NCI-H2196 (cell line): ENCODE data around the gene NOP14.
"Not testable (repeated sequence)": the region's sequence is repeated elsewhere in the genome, so short reads cannot be mapped to it uniquely, and the experiment has no call there.

ENCODE experiments used
- DNase-seq: peaks from one replicate; lab custom pipeline; 2025; ENCODE audit not compliant: unreplicated experiment; lab: John Stamatoyannopoulos, UW

The NOP14 gene

DNA sequence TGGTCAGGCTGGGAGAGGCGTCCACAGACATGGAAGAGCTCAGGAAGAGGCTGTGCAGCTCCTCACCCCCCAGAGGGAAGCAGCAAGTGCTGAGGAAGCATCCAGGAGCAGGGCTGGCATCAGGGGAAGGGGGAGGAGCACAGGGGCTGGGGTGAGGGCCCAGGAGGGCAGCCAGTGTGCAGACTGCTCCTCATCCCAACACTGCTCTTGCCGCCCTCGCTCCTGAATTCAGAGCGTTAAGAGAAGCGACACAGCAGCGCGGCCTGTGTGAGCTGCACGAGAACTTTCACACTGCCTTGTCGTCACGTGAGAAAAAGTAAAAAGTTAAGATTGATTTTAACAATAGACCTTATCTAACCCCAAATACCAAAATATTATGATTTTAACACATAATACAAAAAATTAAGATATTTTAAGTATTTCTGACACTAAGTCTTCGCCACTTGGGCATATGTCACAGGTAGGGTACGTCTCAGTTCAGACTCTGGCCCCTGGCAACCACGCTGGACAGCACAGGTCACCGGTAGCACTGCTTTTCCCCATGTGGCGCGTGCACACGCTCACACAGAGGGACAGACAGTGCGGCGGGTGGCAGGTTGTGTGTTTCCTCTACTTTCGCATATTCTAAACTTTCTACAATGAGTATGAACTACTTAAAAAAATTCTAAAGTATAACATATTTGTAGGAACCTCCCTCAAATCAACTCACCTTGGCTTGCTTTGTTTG is 19.7 kb downstream of the NOP14 start:
- DNase-seq: no peak

DNA sequence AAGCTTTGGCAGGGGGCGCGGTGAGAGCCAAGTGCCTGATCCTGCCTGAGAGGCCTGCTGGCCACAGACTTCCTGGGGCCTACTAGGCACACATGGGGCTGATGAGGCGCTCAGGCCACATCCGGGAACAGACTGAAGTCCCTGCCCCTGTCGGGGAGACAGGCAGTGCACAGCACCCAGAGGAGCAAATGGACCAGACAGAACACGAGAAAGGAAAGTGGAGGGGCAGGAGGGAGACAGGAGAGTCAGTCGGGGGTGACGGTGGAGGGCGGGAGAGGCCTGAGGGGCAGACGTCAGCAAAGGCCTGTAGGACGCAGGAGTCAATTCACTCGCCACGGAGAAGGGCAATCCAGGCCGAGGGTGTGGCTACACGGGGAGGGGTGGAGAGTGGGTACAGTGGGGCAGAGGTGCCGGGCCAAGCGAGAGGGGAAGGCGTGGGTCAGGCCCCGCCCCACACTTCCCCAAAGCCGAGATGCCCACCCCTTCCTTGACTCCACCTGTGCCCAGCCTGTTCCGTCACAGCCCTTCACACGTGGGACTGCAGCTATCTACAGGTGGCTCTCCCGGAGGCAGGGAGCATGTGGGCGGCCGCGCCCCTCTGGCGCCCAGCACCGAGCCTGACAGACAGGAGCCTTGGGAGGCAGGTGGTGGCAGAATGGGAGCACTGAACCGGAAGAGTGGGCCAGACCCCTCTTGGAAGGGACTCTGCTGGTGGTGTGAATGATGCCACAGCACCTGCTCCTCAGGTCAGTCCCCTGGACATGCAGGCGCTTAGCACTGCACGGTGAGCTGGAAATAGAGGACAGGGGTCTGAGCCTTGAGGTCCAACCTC is 20.5 kb downstream of the NOP14 start:
- no peak for DNase-seq

DNA sequence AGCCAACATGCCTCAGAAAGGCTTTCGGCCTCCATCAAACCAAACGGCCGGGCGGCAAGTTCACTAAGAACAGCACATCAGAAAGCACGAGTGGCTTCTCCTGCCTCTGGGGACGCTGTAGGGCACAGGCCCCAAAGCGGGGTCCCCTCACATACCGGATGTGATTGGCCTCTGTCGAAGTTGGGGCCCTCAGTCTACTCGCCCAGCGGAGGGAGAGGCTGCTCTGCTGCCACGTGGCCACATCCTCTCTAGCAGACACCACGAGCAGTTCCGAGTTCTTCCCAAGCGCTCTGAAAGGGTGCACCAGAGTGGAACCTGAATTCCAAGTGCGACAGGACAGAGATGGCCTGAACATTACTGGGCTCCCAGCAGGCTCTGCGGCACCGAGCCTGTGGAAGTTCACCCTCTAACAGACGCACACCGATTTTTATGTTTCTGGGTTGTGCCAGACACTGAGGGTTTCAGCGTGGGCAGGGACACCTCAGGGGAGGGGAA is 21.1 kb downstream of the NOP14 start:
- DNase-seq: no peak

DNA sequence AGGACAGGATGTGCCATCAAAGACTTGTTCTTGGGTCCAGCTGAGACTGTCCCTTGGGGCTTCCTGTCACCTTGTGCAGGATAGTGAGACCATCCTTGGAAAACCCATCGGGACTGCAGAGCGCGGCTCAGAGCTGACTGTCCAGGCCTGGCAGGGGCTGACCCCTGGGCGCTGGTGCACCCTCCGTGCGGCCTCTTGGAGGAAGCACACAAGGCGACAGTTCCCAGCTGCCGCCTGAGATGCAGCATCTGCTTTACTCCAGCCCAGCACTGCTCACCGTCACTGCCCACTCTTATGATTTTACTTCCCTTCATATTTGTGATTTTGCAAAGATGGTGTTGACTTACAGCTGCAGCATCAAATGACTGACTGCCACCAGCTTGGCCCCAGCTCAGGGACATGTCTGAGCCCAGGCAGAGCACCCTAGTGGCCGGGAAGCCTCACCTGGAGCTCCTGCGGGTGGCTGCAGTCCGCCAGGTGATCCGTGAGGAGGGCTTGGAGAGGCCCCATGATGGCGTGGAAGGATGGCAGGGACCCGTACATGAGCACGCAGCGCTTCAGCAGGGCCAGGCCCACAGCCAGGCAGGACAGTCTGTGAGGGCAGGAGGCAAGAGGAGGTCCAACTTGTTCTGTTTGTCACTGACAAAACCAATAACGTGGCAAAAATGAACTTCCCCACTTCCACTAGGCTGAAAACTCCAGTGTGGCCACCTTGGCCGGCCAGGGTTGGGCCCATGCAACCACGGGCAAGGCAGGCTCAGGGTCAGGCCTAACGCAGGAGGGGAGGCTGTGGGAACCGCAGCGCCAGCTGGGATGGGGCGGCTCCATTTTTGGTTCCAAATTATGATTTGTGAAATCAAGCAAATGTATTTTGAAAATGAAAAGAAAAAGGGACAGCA is 21.8 kb downstream of the NOP14 start:
- no peak for DNase-seq

DNA sequence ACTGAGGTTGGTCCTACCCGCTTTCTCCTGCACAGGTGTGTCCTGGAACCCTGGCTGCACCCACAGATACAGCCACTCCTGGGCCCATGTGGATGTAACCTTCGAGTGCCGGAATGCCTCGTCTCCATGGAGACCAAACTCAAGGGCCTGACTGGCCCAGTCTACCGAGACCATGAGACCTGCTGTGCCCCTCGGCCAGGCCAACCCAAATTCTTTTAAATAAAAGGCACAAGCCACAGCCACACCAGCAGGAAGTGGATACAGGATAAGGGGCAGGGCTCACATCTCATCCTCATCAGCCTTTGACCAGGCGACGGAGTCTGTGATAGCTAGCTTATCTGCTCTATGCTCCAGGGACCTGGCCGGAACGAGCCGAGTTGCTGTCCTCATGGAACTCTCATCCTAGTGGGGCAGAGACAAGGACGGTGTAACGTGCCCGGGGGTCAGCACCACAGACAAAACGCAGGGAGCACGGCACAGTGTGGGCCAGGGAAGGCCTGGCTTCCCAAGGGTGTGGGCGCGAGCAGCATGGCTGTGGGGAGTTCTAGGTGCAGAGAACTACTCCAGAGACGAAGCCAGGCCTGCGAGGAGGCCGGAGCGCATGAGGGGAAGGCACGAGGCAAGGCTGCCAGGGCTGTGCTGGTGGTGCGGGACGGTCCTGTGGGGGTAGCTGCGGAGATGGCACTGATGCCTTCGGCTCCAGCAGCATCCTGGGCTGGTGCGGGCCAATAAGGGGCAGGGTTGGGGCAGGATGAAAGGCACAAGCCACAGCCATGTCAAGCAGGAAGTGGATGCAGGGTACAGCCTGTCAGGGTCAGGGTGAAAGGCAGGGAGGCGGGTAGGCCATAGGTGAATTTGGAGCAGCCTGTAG is 22.7 kb downstream of the NOP14 start:
- DNase-seq: no peak

DNA sequence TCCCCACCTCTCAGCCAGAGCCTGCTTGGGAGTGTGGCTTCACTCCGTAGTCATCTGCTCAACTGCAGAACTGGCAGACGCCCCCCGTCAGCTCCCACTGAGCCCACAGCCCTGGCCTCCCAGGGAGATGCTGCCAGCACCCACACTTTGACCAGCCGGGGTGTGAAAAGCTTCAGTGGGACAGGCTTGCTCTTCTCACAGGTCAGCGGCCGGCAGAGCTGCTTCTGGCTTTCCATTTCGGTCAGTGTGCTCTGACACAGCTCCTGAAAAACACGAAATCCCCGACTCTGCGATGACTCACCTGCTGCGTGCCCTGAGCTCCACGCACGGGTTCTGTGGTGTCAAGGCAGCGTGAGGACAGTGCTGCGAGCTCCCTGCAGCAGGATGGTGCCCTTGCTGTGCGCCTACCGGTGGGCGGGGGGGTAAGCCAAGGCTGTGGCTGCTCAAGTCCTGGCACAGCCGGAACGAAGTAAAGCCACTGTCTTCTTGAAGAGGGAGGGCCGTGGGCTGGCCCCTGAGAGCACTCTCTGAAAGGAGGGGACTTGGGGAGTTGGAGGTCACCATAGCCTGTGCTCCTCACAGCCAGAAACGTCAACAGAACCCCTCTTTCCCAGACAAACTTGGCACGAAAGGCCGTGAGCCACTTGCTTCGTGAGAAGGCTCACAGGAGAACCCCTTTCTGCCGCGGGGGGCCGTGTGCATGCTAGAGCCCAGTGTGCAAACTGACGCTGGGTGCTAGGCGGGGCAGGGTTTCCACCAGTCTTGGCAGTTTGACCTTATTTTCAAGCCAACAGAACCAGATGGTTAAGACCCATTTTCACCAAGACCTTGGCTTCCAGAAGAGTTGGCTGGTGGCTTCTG is 23.6 kb downstream of the NOP14 start:
- DNase-seq: no peak

DNA sequence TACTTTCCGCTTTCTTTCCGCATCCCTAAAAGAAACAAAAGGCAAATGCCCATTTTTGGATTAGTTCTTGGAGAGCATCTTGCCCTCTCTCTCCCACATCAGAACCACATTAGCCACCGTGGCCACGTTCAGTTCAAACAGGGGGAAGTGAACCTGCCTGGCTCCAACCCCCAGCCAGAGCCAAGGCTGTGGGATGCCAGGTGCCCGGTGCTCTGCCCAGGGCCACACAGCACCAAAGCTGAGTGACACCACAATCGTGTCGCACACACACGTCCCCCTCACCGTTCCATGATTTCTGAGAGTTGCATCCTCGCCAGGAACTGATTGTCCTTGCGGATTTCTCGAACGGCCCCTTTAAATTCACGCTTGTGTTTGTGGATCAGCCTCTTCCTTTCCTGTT is 24.3 kb downstream of the NOP14 start:
- no peak for DNase-seq

DNA sequence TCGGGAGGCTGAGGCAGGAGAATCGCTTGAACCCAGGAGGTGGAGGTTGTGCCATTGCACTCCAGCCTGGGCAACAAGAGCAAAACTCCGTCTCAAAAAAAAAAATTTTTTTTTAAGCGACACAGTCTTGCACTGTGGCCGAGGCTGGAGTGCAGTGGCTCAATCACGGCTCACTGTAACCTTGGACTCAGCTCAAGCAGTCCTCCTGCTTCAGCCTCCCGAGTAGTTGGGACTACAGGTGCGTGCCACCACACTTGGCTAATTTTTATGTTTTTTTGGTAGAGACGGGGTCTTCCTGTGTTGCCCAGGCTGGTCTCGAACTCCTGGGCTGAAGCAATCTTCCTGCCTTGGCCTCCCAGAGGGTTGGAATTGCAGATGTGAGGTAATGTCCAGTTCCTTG is 24.8 kb downstream of the NOP14 start:
- not testable (repeated sequence) for DNase-seq

DNA sequence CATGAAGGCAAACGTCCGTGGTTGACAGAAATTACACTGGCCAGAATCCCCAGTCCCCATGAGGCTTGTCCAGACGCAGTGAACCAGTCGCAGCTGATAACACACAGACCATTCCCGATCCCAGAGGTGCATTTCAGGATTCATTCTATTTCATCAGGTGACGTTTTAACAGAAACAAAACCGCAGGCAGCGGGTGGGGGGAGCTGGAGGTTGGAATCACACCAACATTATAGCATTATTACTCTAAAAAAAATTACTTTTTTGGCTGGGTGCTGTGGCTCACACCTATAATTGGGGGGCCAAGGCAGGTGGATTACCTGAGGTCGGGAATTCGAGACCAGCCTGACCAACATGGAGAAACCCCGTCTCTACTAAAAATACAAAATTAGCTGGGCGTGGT is 25.2 kb downstream of the NOP14 start:
- DNase-seq: no peak

DNA sequence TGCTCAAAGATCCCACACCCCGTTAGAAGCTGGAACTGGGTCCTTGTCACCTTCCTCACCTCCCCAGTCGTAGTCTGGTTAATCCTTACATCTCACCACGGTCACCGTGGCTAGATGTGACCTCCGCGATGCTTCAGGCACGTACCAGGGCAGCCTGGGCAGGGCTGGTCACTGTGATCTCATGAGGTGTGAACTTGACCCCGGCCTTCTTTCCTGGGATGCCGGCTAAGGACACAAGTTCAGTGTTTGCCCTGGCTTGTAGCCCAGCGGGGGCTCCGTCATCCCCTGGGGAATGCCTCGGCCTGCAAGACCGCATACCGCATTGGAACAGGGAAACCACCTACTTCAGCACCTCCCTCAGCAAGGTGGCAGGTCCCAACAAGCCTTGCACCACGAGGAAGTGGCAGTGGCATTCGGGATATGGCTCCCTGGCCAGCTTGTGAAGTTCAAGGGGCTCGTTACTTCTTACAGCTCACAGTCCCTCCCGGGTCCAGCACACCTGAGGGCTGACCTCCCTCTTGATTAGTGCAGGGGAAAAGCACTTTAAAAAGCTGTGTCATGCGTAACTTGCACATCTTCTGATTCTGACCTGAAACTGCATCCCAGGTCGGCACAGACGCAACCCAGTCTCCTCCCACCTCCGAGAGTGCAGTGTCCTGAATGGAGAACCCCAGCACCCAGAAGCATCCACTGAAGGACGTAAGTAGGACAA is 25.9 kb downstream of the NOP14 start:
- peak; percentile 64 for DNase-seq

DNA sequence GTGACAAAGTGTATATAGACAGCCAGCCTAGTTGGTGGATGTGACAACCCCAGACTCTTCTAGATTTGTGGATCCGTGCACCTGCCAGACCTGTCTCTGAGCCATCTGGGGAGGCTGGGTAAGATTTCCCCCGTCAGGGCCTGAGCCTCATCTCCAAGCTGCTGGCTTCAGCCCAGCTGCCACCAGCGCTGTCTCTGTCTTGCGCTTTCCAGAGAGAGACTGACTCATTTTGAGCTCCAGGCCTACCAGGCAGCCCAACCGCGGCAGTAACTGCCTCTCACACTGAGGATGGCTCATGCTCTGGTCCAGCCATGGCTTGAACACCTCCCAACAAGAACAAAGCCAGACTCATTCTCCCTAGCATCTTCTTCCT is 26.4 kb downstream of the NOP14 start:
- peak; percentile 41 for DNase-seq

DNA sequence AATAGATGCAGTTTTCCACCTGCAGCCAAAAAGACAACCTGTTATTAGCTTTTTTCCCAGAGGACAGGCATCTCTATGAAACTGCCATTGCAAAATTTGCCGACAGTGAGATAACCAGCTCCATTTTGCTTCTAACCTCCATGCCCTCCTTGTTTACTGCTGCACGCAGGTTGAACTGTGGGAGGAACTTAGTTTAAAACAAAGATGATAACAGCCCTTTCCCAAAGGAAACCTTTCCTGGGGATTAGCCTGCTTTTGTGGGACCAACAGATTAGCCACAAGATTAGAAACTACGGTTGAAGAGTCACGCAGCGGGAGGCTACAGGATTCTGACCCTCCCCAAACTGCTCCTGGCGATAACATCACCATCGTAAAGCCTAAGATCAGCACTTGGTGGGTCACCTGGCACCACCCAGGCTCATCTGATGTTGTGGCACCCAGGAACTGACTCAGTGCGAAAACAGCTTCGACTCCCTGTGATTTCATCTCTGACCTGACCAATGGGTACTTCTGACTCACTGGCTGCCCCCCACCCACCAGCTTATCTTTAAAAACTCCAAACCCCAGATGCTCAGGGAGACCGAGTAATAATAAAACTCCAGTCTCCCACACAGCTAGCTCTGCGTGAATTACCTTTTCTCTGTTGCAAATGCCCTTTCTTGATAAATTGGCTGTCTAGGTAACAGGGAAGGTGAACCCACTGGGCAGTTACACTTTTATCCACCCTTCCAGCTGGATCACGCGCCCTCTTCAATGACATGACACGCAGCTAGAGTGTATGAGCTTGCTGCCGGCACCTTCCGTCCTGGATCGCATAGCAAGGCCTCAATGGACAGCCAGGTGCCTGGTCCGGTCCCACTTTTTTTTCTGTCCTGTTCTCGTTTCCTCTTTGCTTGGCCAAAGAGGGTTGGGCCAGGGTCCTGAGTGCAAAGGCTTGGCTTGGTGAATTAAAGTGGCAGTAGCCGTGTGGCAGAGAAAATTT is 27.2 kb downstream of the NOP14 start:
- no peak for DNase-seq

DNA sequence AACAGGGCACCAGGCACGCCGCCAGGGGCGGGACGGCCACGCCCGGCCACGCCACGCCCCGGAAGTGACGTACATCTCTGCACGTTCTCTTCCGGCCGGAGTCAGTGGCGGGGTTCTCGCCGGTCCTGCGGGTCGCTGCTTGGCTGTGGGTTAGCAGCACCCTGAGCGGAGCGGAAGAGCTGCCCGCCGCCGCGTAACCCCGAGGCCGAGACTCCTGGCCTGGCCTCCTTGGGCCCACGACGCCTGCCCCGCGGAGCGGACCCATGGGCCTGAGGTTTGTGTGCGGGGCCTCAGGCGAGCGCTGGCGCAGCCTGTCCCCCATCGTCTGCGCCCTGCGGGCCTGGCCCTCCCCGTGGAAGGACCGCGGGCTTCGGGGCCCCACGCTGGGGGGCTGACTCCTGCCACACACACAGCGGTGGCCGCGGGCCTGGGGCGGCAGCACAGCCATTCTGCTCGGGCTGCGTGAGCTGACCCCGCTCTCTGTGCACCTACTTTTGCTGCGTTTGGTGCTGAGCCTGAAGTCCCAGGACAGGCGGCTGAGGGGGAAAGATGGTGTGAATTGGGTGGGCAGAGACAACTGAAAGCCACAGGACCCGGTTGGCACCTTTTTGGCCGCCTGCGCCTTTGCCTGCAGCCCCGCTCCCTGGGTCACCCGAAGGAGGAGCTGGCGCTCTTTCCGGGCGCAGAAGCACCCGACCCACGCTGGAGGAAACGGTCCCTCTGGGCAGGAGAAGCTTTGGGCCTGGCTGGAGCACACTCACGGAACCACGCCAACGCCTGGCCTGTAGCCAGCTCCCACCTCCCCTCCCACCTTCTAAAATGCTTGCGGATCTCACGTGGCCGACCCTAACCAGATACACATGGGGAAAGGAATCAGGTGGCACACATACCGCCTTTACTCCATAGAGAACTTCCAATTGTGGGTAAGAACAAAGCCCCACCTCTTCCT is 28.1 kb downstream of the NOP14 start:
- peak; percentile 90 for DNase-seq

DNA sequence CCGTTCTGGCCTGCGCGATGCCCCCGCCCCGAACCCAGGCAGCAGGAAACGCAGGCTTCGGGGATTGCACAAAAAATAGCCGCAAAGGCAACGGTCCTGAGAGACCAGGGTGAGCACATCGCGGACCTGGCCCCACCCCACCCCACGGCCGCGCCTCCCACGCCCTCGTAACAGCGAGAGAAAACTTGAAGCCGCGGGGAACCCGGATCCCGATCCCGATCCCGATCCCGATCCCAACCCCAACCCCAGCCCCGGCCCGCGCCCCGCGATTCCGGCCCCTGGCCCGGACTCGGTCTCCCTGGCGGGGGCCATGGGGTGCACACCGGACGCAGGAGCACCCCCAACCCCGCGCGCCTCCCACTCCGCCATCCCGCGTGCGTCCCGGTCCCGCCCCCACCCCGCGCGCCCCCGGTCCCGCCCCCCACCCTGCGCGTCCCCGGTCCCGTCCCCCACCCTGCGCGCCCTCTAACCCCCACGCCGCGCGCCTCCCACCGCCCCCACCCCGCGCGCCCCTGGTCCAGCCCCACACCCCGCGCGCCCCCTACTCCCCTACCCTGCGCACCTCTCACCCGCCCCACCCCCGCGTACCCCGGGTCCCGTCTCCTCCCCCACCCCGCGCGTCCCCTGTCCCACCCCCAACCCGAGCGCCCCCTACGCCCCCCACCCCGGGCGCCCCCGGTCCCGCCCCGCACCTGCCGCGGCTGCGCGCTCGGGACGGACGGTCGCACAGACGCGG is 29.0 kb downstream of the NOP14 start:
- DNase-seq: no peak

DNA sequence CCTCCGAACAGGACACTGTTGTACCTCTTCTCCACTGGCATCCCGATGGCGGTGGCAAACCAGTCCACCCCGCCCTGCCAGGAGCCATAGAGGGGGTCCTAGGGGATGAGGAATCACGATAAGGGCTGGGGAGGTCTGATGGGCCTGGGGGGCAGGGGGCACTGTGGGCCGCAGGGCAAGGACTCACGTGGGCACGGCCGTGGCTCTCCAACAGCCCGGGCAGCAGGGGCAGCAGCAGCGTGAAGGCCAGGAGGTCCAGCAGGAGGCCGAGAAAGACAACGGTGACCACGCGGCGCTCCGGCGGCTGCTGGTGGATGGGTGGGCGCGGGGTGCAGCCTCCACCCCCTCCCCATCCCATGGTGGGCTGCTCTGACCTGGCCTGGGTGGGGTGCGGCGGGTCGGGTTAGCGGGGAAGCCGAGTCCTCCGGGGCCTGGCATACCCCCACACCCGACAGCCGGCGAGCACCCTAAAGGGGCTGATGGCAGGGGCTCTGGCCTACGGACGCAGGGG is 29.6 kb downstream of the NOP14 start:
- DNase-seq: no peak
